ENCODE results near the gene MYB.

MYB gene

DNA sequence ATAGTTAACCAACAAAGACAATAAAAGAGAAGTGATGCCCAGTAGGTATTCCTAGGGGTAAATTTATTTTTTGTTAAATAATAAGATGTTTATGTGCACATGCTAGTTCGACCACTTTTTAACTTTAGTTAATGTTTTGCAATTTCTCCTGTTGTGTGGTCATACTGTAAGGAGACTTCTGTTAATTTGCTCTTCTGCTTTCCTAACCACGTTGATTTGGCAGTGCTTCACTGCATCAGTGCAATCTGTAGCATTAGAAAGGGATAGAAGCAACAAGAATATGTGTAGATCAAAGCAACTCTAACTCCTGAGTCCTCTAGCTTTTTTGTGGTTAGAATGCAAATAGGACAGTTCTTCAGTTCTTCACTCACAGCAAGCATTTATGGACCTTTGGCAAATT, 13.9 kb downstream of the MYB start:
- no peak for TF ChIP-seq CTCF (IDR thresholded peaks at IDR 0.05)
- Mint-ChIP-seq H3K27ac (no peak overlapping the region), H3K4me1 (no peaks in the 10 kb centered on the region), H3K36me3 (ENCODE audit: low read depth) (peaks cover 37% of the 10 kb centered on the region), H3K9me3 (no peaks in the 10 kb centered on the region), H3K27me3 (ENCODE audit: low read depth, poor library complexity) (peaks cover 2% of the 10 kb centered on the region), H3K4me3 (no peak overlapping the region)
- no peak for DNase-seq

- H3K27me3 Mint-ChIP-seq (ENCODE audit: low read depth, poor library complexity) = peaks cover 2% of the 10 kb centered on the region
- DNase-seq = no peak
- H3K36me3 Mint-ChIP-seq (ENCODE audit: low read depth) = peaks cover 40% of the 10 kb centered on the region
- no peak overlapping the region for H3K4me3 Mint-ChIP-seq
- no peak for TF ChIP-seq CTCF (IDR thresholded peaks at IDR 0.05)
- H3K9me3 Mint-ChIP-seq = no peaks in the 10 kb centered on the region
- no peak overlapping the region for H3K27ac Mint-ChIP-seq
- no peaks in the 10 kb centered on the region for H3K4me1 Mint-ChIP-seq
Observed at GRCh38 chr6:135195522-135195921, 14.4 kb downstream of the MYB start.

- no peak overlapping the region for H3K4me3 Mint-ChIP-seq
- DNase-seq = no peak
- TF ChIP-seq CTCF (IDR thresholded peaks at IDR 0.05) = no peak
- H3K9me3 Mint-ChIP-seq = no peaks in the 10 kb centered on the region
- H3K4me1 Mint-ChIP-seq = no peaks in the 10 kb centered on the region
- peaks cover 2% of the 10 kb centered on the region for H3K27me3 Mint-ChIP-seq (ENCODE audit: low read depth, poor library complexity)
- H3K36me3 Mint-ChIP-seq (ENCODE audit: low read depth) = peaks cover 38% of the 10 kb centered on the region
- no peak overlapping the region for H3K27ac Mint-ChIP-seq
Observed at GRCh38 chr6:135196739-135197510, 15.8 kb downstream of the MYB start.

GRCh38 chr6:135202836-135203235, 21.7 kb downstream of the MYB start:
- Mint-ChIP-seq H3K4me1 (no peaks in the 10 kb centered on the region), H3K27ac (no peak overlapping the region), H3K36me3 (ENCODE audit: low read depth) (peaks cover 11% of the 10 kb centered on the region), H3K4me3 (no peak overlapping the region), H3K9me3 (no peaks in the 10 kb centered on the region), H3K27me3 (ENCODE audit: low read depth, poor library complexity) (peaks cover 2% of the 10 kb centered on the region)
- TF ChIP-seq CTCF (IDR thresholded peaks at IDR 0.05) = no peak
- no peak for DNase-seq

DNA sequence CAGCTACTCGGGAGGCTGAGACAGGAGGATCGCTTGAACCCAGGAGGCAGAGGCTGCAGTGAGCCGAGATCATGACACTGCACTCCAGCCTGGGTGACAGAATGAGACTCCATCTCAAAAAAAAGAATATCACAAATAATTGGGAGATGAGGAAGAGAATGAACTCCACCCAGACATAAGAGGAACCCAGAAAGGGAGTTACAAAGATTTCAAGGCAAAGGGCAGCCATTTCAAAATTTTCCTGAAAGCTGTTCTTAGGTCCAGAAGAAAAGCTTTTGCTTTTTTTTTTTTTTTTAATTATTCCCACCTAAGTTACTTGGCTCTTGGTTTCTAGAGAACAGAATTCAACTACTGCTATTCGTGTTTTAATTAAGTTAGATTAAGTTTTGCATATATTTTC, 23.8 kb downstream of the MYB start:
- peaks cover 2% of the 10 kb centered on the region for H3K27me3 Mint-ChIP-seq (ENCODE audit: low read depth, poor library complexity)
- H3K4me3 Mint-ChIP-seq = no peak overlapping the region
- peaks cover 14% of the 10 kb centered on the region for H3K9me3 Mint-ChIP-seq
- no peak overlapping the region for H3K27ac Mint-ChIP-seq
- no peak for TF ChIP-seq CTCF (IDR thresholded peaks at IDR 0.05)
- H3K36me3 Mint-ChIP-seq (ENCODE audit: low read depth) = peaks cover 26% of the 10 kb centered on the region
- DNase-seq = no peak
- no peaks in the 10 kb centered on the region for H3K4me1 Mint-ChIP-seq

- H3K9me3 Mint-ChIP-seq = peaks cover 14% of the 10 kb centered on the region
- H3K27me3 Mint-ChIP-seq (ENCODE audit: low read depth, poor library complexity) = peaks cover 4% of the 10 kb centered on the region
- no peak overlapping the region for H3K27ac Mint-ChIP-seq
Observed at GRCh38 chr6:135209803-135210202, 28.7 kb downstream of the MYB start.

More at GRCh38 chr6:135209803-135210202, 28.7 kb downstream of the MYB start:
- no peak for DNase-seq
- TF ChIP-seq CTCF (IDR thresholded peaks at IDR 0.05) = no peak
- H3K36me3 Mint-ChIP-seq (ENCODE audit: low read depth) = peaks cover 35% of the 10 kb centered on the region
- H3K4me3 Mint-ChIP-seq = no peak overlapping the region
- no peaks in the 10 kb centered on the region for H3K4me1 Mint-ChIP-seq

Data from nephron progenitor cell (in vitro differentiated cells).